Body of pancreas (tissue), 4 donors: ENCODE measurements around the gene HJURP. TPM values are rescaled to one million over a fixed set of nuclear protein-coding genes. Genes with fewer than 3 reads are reported as not detected.

Experiments
- ATAC-seq: fragments of 150-250 bp; one replicate; pipeline ENCODE4 v1.9.1; 2016
- DNase-seq, 4 donors: peaks; one replicate each; pipeline ENCODE4 v3.0.0-alpha.2; 2019
- H3K27ac ChIP-seq, 4 donors: fragments of 200-600 bp; sonication (generic); 1 replicate in 3 of 4; 2 replicates in 1 of 4; pipeline versions ENCODE4 v1.5.1 to v1.6.1; 2016 to 2019; ENCODE audit warnings: mild to moderate bottlenecking in 1 of 4, mixed read lengths in 1 of 4, moderate library complexity in 1 of 4
- H3K27me3 ChIP-seq, 2 donors: fragments of 200-600 bp; sonication (generic); one replicate each; pipeline ENCODE4 v1.6.0; 2016; ENCODE audit warnings: mild to moderate bottlenecking in 1 of 2
- H3K36me3 ChIP-seq, 2 donors: fragments of 200-600 bp; sonication (generic); replicated peaks in 1 of 2; 2 replicates each; pipeline ENCODE4 v1.5.1; 2016; ENCODE audit warnings: low read depth in 2 of 2; ENCODE audit not compliant: insufficient read depth in 1 of 2
- H3K4me1 ChIP-seq: fragments of 200-600 bp; sonication (generic); one replicate; pipeline ENCODE4 v1.6.0; 2016
- H3K4me3 ChIP-seq, 2 donors: fragments of 200-600 bp; sonication (generic); 1 replicate in 1 of 2; 2 replicates in 1 of 2; pipeline ENCODE4 v1.5.1; 2016 to 2019
- H3K9me3 ChIP-seq, 3 donors: fragments of 200-600 bp; sonication (generic); 1 replicate in 2 of 3; 2 replicates in 1 of 3; pipeline ENCODE4 v1.5.1; 2016
- POLR2A ChIP-seq, 3 donors: fragments of 450-650 bp; IDR thresholded peaks; one replicate each; pipeline ENCODE4 v1.6.1; 2016; ENCODE audit warnings: antibody characterized with exemption in 3 of 3, mild to moderate bottlenecking in 2 of 3
- WGBS, 2 donors: methylation state at CpG; one replicate each; pipeline ENCODE4 v1.1.5; 2017; 5-methylcytosine and 5-hydroxymethylcytosine counted together
- intact Hi-C: fragments of 100-400 bp; cut with DNase I; formaldehyde crosslinking; loops from one replicate; pipeline ENCODE4 v1.15.1; 2023
- total RNA-seq, 2 donors: library from RNA; depleted of rRNA; stranded (reverse); fragments of >200 nt; gene quantifications; one replicate each; pipeline ENCODE4 v1.1.0, GENCODE V29; 2016
- TF ChIP-seq, protein P1 (sequence below), 7 experiments: fragments of 450-650 bp in 4 of 7; fragments of 200-600 bp in 3 of 7; sonication (generic) in 3 of 7; IDR thresholded peaks; one replicate each; pipeline ENCODE4 v1.5.1; 2016 to 2019; ENCODE audit warnings: antibody characterized with exemption in 7 of 7

Gene HJURP
- total RNA-seq, 2 donors from 2014 or later, result 3.6 TPM; not detected in 1

DNA sequence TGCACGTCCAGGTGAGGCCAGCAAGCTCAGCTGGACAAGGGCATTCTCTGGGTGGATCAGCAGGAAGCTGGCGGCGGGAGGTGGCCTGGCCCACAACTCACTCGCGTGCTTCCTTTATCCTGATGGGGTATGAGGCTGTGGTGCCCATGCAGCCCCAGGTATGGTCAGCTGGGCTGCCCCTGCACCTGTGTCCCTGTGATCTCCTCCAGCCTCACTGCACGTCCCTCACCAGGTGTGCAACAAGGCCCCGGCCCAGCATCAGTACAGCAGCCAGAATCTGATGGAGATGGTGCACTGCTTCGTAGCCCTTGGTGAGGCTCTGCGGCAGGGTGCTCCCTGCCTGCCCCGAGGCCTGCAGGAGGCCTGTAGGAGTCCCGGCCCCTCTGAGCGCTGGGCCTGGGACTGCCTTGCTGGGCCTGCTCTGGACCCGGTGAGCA is 58.6 kb downstream of the HJURP start:
- no peaks in the 10 kb centered on the region for H3K27me3 ChIP-seq
- TF ChIP-seq, protein P1, sequence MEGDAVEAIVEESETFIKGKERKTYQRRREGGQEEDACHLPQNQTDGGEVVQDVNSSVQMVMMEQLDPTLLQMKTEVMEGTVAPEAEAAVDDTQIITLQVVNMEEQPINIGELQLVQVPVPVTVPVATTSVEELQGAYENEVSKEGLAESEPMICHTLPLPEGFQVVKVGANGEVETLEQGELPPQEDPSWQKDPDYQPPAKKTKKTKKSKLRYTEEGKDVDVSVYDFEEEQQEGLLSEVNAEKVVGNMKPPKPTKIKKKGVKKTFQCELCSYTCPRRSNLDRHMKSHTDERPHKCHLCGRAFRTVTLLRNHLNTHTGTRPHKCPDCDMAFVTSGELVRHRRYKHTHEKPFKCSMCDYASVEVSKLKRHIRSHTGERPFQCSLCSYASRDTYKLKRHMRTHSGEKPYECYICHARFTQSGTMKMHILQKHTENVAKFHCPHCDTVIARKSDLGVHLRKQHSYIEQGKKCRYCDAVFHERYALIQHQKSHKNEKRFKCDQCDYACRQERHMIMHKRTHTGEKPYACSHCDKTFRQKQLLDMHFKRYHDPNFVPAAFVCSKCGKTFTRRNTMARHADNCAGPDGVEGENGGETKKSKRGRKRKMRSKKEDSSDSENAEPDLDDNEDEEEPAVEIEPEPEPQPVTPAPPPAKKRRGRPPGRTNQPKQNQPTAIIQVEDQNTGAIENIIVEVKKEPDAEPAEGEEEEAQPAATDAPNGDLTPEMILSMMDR (IDR thresholded peaks at IDR 0.05), result no peak
- TF ChIP-seq POLR2A (IDR thresholded peaks at IDR 0.05), result no peak
- H3K4me1 ChIP-seq, result no peaks in the 10 kb centered on the region
- ATAC-seq (no peak), DNase-seq (no peak)
- H3K27ac ChIP-seq, result no peak overlapping the region
- H3K36me3 ChIP-seq, result no peaks in the 10 kb centered on the region
- H3K9me3 ChIP-seq, result no peaks in the 10 kb centered on the region
- WGBS, 2 donors, result 88 to 100% methylated on average over 1 to 13 of the region's 13 CpGs
- no peak overlapping the region for H3K4me3 ChIP-seq
- intact Hi-C loops, result no loop called here

DNA sequence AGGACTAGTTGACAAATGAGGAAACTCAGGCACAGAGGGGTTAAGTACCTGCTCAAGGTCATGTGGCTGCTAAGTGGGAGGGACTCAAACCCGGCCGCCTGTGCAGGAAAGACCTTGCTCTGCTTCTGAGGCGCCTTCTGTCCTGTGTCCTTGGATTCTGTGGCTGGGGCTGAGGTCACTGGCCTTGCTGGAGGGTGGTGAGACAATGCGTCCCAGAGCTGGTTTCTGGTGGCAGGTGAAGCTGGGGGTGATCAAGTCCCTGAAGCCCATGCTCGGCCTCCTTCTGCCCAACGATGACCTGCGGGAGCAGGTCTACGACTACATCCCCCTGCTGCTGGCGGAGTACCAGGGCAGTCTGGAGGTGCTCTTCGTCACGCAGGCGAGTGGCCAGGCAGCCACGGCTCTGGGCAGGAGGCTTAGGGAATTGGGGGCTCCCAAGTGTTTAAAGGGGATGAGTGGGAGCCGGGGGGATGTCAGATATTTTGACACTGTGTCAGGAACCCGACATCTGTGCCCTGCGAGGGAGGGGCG is 60.1 kb downstream of the HJURP start:
- H3K9me3 ChIP-seq, result no peaks in the 10 kb centered on the region
- no peak overlapping the region for H3K4me3 ChIP-seq
- H3K4me1 ChIP-seq, result no peaks in the 10 kb centered on the region
- DNase-seq (no peak), ATAC-seq (no peak)
- WGBS, 2 donors, result 24 to 65% methylated on average over 9 to 17 of the region's 17 CpGs
- no peaks in the 10 kb centered on the region for H3K36me3 ChIP-seq
- no peak overlapping the region for H3K27ac ChIP-seq
- intact Hi-C loops, result no loop called here
- H3K27me3 ChIP-seq, result no peaks in the 10 kb centered on the region
- TF ChIP-seq, protein P1 (IDR thresholded peaks at IDR 0.05), result no peak
- TF ChIP-seq POLR2A (IDR thresholded peaks at IDR 0.05), result no peak

DNA sequence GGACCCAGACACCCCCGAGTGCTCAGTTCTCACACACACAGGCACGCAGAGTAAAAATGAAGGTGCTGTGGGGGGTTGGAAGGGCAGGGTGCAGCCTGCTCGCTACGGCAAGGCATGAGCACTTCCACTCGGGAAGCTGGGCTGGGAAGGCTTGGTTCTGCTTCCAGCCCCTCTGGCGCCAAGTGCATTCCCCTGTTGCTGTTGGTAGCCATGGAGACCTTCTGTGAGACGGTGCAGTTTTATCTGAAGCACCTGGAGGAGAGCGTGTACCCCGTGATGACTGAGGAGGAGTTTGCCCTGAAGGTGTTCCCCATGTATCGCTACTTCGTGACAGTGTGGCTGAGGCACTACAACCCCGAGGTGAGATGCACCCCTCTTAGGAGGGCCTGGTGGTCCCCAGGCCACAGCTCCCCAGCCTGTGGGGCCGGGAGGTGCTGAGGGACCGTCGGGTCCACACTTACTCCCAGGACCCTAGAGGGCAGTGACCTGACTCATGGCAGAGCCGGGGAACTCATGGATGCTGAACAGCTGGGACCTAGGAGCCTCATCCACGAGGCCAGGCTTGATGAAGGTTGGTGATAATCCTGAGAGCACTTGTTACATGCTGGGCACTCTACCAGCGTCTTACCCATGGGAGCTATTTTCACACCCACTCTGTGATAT is 60.7 kb downstream of the HJURP start:
- TF ChIP-seq, protein P1 (IDR thresholded peaks at IDR 0.05), result no peak
- no peak for TF ChIP-seq POLR2A (IDR thresholded peaks at IDR 0.05)
- Histone ChIP-seq H3K4me3 (no peak overlapping the region), H3K4me1 (no peaks in the 10 kb centered on the region), H3K9me3 (no peaks in the 10 kb centered on the region), H3K27ac (no peak overlapping the region), H3K27me3 (no peaks in the 10 kb centered on the region), H3K36me3 (no peaks in the 10 kb centered on the region)
- intact Hi-C loops, result no loop called here
- ATAC-seq (no peak), DNase-seq (no peak)
- WGBS, 2 donors, result 60 to 61% methylated on average over 10 to 18 of the region's 18 CpGs

DNA sequence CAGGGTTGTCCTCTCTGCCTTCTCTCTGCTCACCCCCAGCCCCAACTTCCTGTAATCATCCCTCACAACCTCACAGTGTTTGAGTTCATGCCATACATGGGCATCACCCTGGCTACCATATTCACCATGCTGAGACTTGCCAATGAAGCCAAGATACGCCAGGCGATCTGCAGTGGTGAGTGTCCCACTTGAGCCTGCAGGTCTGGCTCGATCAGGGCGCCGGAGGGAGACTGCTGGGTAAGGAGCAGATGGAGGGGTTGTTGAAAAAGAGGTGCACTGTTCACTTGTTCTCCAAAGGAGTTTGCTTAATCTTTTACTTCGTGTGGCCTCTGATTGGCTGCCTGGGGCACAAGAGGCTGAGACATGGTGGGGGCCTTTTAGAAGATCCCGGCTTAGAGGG is 61.6 kb downstream of the HJURP start:
- Histone ChIP-seq H3K27ac (no peak overlapping the region), H3K4me3 (no peak overlapping the region), H3K9me3 (no peaks in the 10 kb centered on the region), H3K27me3 (no peaks in the 10 kb centered on the region), H3K4me1 (no peaks in the 10 kb centered on the region), H3K36me3 (no peaks in the 10 kb centered on the region)
- DNase-seq (no peak), ATAC-seq (no peak)
- intact Hi-C loops, result no loop called here
- 79 to 86% methylated on average over 7 of the region's 7 CpGs for WGBS, 2 donors
- no peak for TF ChIP-seq POLR2A (IDR thresholded peaks at IDR 0.05)
- TF ChIP-seq, protein P1 (IDR thresholded peaks at IDR 0.05), result no peak

DNA sequence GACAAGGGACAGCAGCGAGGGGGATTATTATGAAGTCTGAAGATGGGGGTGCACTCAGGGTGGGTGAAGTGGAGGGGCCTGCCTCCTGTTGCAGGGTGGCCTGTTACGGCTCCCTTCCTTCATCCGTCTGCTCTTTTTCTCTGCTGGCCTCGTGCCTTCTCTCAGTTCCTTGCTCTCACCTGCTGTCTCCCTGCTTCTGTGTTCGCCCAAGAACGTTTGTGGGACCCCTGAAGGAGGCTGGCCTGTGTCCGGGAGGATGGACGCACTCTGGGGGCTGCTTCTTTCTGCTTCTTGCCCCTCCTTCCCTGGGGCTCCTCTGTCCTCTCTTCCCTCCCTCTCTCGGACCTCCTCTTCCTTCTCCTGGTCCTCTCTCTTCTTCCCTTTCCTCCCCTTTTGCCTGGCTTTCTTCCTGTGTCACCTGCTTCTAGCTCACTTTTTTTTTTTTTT is 62.4 kb downstream of the HJURP start:
- DNase-seq, result no peak
- no peak for ATAC-seq
- no peaks in the 10 kb centered on the region for H3K9me3 ChIP-seq
- intact Hi-C loops, result no loop called here
- H3K36me3 ChIP-seq, result no peaks in the 10 kb centered on the region
- no peaks in the 10 kb centered on the region for H3K27me3 ChIP-seq
- no peak overlapping the region for H3K27ac ChIP-seq
- TF ChIP-seq, protein P1 (IDR thresholded peaks at IDR 0.05), result no peak
- no peaks in the 10 kb centered on the region for H3K4me1 ChIP-seq
- 50 to 66% methylated on average over 9 of the region's 9 CpGs for WGBS, 2 donors
- H3K4me3 ChIP-seq, result no peak overlapping the region
